A549 (cell line): Measurements from ENCODE around the gene FAM227B. TPM values are rescaled to one million over a fixed set of nuclear protein-coding genes. Genes with fewer than 3 reads are reported as not detected.

ENCODE experiments used
- ATAC-seq, 2 experiments: fragments of 200-7000 bp in 1 of 2; fragments of >200 bp in 1 of 2; cut with Nextera tagmentation in 1 of 2; cut with Tn5 transposase in 1 of 2; 3 replicates each; pipeline versions ENCODE4 v1.8.0 to v1.9.1; 2018 to 2020; ENCODE audit warnings: mild to moderate bottlenecking in 1 of 2, moderate library complexity in 1 of 2
- CTCF ChIA-PET: fragments of 300-600 bp; sonication (Branson Sonifier 250); formaldehyde crosslinking; extraction: SDS; loops from one replicate; lab custom pipeline; 2021; ENCODE audit warnings: antibody characterized with exemption, inconsistent platforms; lab: Yijun Ruan, JAX
- POLR2A ChIA-PET: fragments of 350-600 bp; formaldehyde crosslinking; extraction: SDS; loops from one replicate; lab custom pipeline; 2021; ENCODE audit warnings: antibody characterized with exemption, inconsistent platforms; lab: Yijun Ruan, JAX
- DNase-seq, 2 experiments: peaks; one replicate each; pipeline versions ENCODE4 v3.0.0 to v3.0.0-alpha.2; 2011 to 2016; ENCODE audit warnings: low read depth in 1 of 2, low spot score in 1 of 2
- FAIRE-seq: peaks from 2 replicates; lab custom pipeline; 2011; peaks lifted over from hg19 to GRCh38; lab: Jason Lieb, UNC
- H3K27ac ChIP-seq, 2 experiments: fragments of >200 bp; sonication (Bioruptor Twin); formaldehyde crosslinking; 3 replicates each; pipeline ENCODE4 v1.5.1; 2016 to 2017
- H3K4me1 ChIP-seq: fragments of >200 bp; sonication (Bioruptor Twin); formaldehyde crosslinking; 3 replicates; pipeline ENCODE4 v1.6.1; 2016
- H3K4me2 ChIP-seq: fragments of >200 bp; sonication (Bioruptor Twin); formaldehyde crosslinking; 3 replicates; pipeline ENCODE4 v1.6.1; 2016
- H3K4me3 ChIP-seq: fragments of >200 bp; sonication (Bioruptor Twin); formaldehyde crosslinking; 3 replicates; pipeline ENCODE4 v1.5.1; 2016
- H3K9me3 ChIP-seq: fragments of >200 bp; sonication (Bioruptor Twin); formaldehyde crosslinking; 3 replicates; pipeline ENCODE4 v1.6.1; 2016
- CEBPB ChIP-seq, 2 experiments: fragments of >200 bp in 1 of 2; sonication (Bioruptor Twin) in 1 of 2; formaldehyde crosslinking in 1 of 2; IDR thresholded peaks; 2 replicates each; pipeline ENCODE4 v1.6.1; 2012 to 2016
- EHMT2 ChIP-seq: fragments of 200-600 bp; sonication (generic); IDR thresholded peaks from 2 replicates; pipeline ENCODE4 v1.6.1; 2016; ENCODE audit warnings: antibody characterized with exemption, low read depth, mild to moderate bottlenecking, moderate library complexity
- EP300 ChIP-seq, 2 experiments: fragments of >200 bp; sonication (Bioruptor Twin); formaldehyde crosslinking; IDR thresholded peaks; 2 replicates in 1 of 2; 3 replicates in 1 of 2; pipeline ENCODE4 v1.6.1; 2016 to 2017
- FOXS1 ChIP-seq: fragments of 250-450 bp; sonication (Bioruptor Pico); IDR thresholded peaks from 2 replicates; pipeline ENCODE4 v1.5.0; 2020; ENCODE audit warnings: mild to moderate bottlenecking, moderate library complexity
- GATA3 ChIP-seq: IDR thresholded peaks from 2 replicates; pipeline ENCODE4 v1.6.1; 2012; ENCODE audit warnings: borderline replicate concordance
- HEYL ChIP-seq: fragments of 250-450 bp; sonication (Bioruptor Pico); IDR thresholded peaks from 2 replicates; pipeline ENCODE4 v1.8.0; 2021; ENCODE audit warnings: mild to moderate bottlenecking, moderate library complexity
- HOXA7 ChIP-seq: fragments of 250-450 bp; sonication (Bioruptor Pico); IDR thresholded peaks from 2 replicates; pipeline ENCODE4 v1.5.0; 2020; ENCODE audit warnings: mild to moderate bottlenecking, moderate library complexity
- HOXB13 ChIP-seq: fragments of 250-450 bp; sonication (Bioruptor Pico); IDR thresholded peaks from 2 replicates; pipeline ENCODE4 v1.5.0; 2020; ENCODE audit warnings: low read depth, mild to moderate bottlenecking, moderate library complexity
- HOXB5 ChIP-seq: fragments of 250-450 bp; sonication (Bioruptor Pico); IDR thresholded peaks from 2 replicates; pipeline ENCODE4 v1.5.0; 2020; ENCODE audit warnings: mild to moderate bottlenecking, moderate library complexity
- KDM1A ChIP-seq: fragments of 200-600 bp; sonication (generic); IDR thresholded peaks from 2 replicates; pipeline ENCODE4 v1.6.1; 2016; ENCODE audit warnings: low read depth, mild to moderate bottlenecking
- KDM5A ChIP-seq: fragments of 200-600 bp; sonication (generic); IDR thresholded peaks from 2 replicates; pipeline ENCODE4 v1.6.1; 2016; ENCODE audit warnings: antibody characterized with exemption, mild to moderate bottlenecking
- MAFK ChIP-seq: fragments of 450-650 bp; IDR thresholded peaks from 2 replicates; pipeline ENCODE4 v1.6.1; 2014; ENCODE audit not compliant: partially characterized antibody
- NFE2L2 ChIP-seq: fragments of 150-350 bp; conservative IDR thresholded peaks from 2 replicates; pipeline ENCODE4 v1.6.1; 2014; ENCODE audit warnings: low read length
- NPAS2 ChIP-seq: fragments of 250-450 bp; sonication (Bioruptor Pico); IDR thresholded peaks from 2 replicates; pipeline ENCODE4 v1.8.0; 2022; ENCODE audit warnings: mild to moderate bottlenecking, moderate library complexity, borderline replicate concordance
- POLR2A ChIP-seq: IDR thresholded peaks from 2 replicates; pipeline ENCODE4 v1.6.1; 2012; ENCODE audit warnings: mild to moderate bottlenecking, low read length
- RAD21 ChIP-seq, 2 experiments: fragments of >200 bp in 1 of 2; sonication (Bioruptor Twin) in 1 of 2; formaldehyde crosslinking in 1 of 2; IDR thresholded peaks in 1 of 2; conservative IDR thresholded peaks in 1 of 2; 2 replicates in 1 of 2; 3 replicates in 1 of 2; pipeline ENCODE4 v1.6.1; 2012 to 2018; ENCODE audit warnings: inconsistent platforms in 1 of 2
- SREBF2 ChIP-seq: fragments of 450-650 bp; IDR thresholded peaks from 2 replicates; pipeline ENCODE4 v1.6.1; 2014; ENCODE audit warnings: mild to moderate bottlenecking, moderate library complexity
- TFCP2L1 ChIP-seq: fragments of 250-450 bp; sonication (Bioruptor Pico); IDR thresholded peaks from 2 replicates; pipeline ENCODE4 v1.5.0; 2021; ENCODE audit warnings: mild to moderate bottlenecking
- TP53 ChIP-seq: fragments of 250-450 bp; sonication (Bioruptor Pico); IDR thresholded peaks from 2 replicates; pipeline ENCODE4 v1.5.0; 2021; ENCODE audit warnings: mild to moderate bottlenecking, moderate library complexity
- ZFP36 ChIP-seq: fragments of 450-650 bp; IDR thresholded peaks from 2 replicates; pipeline ENCODE4 v1.6.1; 2014; ENCODE audit warnings: borderline replicate concordance; ENCODE audit not compliant: partially characterized antibody
- ZSCAN20 ChIP-seq: fragments of 250-450 bp; sonication (Bioruptor Pico); IDR thresholded peaks from 2 replicates; pipeline ENCODE4 v1.8.0; 2022; ENCODE audit warnings: mild to moderate bottlenecking, moderate library complexity
- WGBS: methylation state at CpG from one replicate; pipeline ENCODE4 v1.1.6; 2017; ENCODE audit errors: missing lambda C conversion rate; 5-methylcytosine and 5-hydroxymethylcytosine counted together
- polyA plus RNA-seq, 4 experiments: library from polyadenylated mRNA; depleted of rRNA in 3 of 4; stranded (reverse); fragments of >200 nt; fragmentation: RNase III in 1 of 4; extraction: RNeasy Plus Mini Kit Qiagen cat#74134 plus additional on column Dnase treatment in 1 of 4; gene quantifications; 2 replicates in 3 of 4; 3 replicates in 1 of 4; pipeline ENCODE4 v1.2.3, GENCODE V29; 2011 to 2017
- TF ChIP-seq, protein P1 (sequence below): IDR thresholded peaks from 2 replicates; pipeline ENCODE4 v1.6.1; 2012; ENCODE audit warnings: low read depth, borderline replicate concordance
- TF ChIP-seq, protein P2 (sequence below): fragments of 200-600 bp; sonication (generic); IDR thresholded peaks from 2 replicates; pipeline ENCODE4 v1.6.1; 2016; ENCODE audit warnings: antibody characterized with exemption, mild to moderate bottlenecking, moderate library complexity
- TF ChIP-seq, protein P3 (sequence below): fragments of 450-650 bp; IDR thresholded peaks from 2 replicates; pipeline ENCODE4 v1.6.1; 2014; ENCODE audit warnings: antibody characterized with exemption
- TF ChIP-seq, protein P4 (sequence below): fragments of 250-450 bp; sonication (Bioruptor Pico); IDR thresholded peaks from 2 replicates; pipeline ENCODE4 v1.5.0; 2021; ENCODE audit warnings: mild to moderate bottlenecking, moderate library complexity, borderline replicate concordance

FAM227B gene
- polyA plus RNA-seq, 2 of the 4 experiments (the other 2 are of a cell fraction) = 1.9 to 3.7 TPM

DNA sequence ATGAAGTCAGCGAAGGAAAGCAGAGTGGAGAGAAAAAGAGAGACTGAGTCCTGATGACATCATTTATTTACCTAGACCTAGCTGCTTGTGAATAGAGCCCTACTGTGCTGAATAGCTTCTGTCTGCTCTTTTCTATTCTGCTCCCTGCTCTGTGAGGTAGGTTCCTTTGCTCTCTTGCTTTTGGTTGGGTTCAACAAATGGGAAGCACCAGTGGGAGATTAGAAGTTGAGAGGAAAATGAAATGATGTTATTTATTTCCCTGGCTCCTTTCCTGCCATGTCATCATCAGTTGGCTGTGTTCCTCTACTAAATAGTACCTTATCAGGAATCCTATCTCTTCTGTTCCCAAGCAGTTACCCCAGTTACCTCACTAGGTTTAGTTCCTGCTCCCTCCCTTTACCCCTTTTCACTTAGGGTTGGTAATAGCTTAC is 23.8 kb upstream of the FAM227B start:
- TF ChIP-seq CEBPB (IDR thresholded peaks at IDR 0.05) (no peak), ZSCAN20 (CRISPR knock-in tag) (no peak), FOXS1 (CRISPR knock-in tag) (no peak), EHMT2 (no peak), KDM1A (no peak)
- WGBS = 96% methylated on average over 1 of the region's 1 CpG
- CTCF ChIA-PET = interaction anchor here (1.0 kb wide), 1 partner anchor 9 kb away, joined by 3 read pairs; no protein-coding TSS in a partner anchor
- Histone ChIP-seq H3K4me2 (no peak overlapping the region), H3K4me3 (no peak overlapping the region), H3K27ac (no peak overlapping the region), H3K4me1 (no peaks in the 10 kb centered on the region), H3K9me3 (no peaks in the 10 kb centered on the region)
- FAIRE-seq (no peak), ATAC-seq (no peak), DNase-seq (no peak)
- POLR2A ChIA-PET = no interaction called here

DNA sequence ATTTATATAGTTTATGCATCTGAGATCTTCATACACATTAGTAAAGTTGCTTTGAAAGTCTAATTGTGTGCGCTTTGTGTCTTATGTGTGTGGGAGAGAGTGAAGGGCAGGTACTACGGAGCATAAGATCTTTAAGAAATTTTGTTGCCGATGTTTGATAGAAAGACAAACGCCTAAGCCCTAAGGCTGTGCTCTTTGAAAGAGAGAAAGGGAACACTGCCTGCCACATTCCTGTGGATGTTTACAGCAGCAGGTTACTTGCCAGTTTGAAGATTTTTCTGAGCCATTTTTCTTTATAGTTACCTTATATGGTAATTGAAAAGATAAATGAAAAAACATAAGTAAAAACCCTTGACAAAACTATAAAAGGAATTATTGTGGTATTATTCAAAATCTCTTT is 17.2 kb upstream of the FAM227B start:
- H3K9me3 ChIP-seq = no peaks in the 10 kb centered on the region
- ATAC-seq (no peak), DNase-seq (no peak), FAIRE-seq (no peak)
- H3K27ac ChIP-seq = no peak overlapping the region
- ChIA-PET CTCF (no interaction called here), POLR2A (no interaction called here)
- H3K4me2 ChIP-seq = no peak overlapping the region
- WGBS = 92% methylated on average over 4 of the region's 4 CpGs
- no peaks in the 10 kb centered on the region for H3K4me1 ChIP-seq
- TF ChIP-seq, protein P1, sequence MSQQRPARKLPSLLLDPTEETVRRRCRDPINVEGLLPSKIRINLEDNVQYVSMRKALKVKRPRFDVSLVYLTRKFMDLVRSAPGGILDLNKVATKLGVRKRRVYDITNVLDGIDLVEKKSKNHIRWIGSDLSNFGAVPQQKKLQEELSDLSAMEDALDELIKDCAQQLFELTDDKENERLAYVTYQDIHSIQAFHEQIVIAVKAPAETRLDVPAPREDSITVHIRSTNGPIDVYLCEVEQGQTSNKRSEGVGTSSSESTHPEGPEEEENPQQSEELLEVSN = no peak
- no peak for TF ChIP-seq NFE2L2
- H3K4me3 ChIP-seq = no peak overlapping the region

DNA sequence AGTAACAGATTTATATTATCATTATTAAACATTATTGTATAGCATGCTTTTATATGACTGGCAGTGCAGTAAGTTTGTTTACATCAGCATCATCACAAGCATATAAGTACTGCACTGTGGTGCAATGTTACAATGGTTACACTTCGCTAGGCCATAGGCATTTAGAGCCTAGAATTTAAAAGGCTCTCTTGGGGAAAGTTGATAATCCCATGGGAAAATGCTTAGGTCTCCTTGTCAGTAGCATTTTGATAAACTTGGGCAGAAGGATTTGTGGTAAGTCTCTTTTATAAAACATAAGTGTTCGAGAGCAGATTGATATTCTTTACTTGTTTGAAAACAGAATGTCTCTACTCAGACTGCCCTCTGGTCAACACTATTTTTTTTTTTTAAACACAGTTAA is 7.8 kb upstream of the FAM227B start:
- Histone ChIP-seq H3K27ac (peak overlapping the region in 1 of 2 experiments; percentile 56; a peak in 2 of 6 replicates), H3K4me3 (no peak overlapping the region), H3K4me2 (no peak overlapping the region; the same call in 2 of the 3 replicates), H3K9me3 (peaks cover 11% of the 10 kb centered on the region), H3K4me1 (peaks cover 18% of the 10 kb centered on the region)
- ATAC-seq = no peak
- 95% methylated on average over 2 of the region's 2 CpGs for WGBS
- ChIA-PET CTCF (interaction anchor here (1.2 kb wide), 1 partner anchor 11 kb away, joined by 3 read pairs; no protein-coding TSS in a partner anchor), POLR2A (no interaction called here)
- no peak for FAIRE-seq
- DNase-seq = no peak
- no peak for TF ChIP-seq RAD21 (conservative IDR thresholded peaks at IDR 0.05 in 1 of 2, IDR thresholded peaks at IDR 0.05 in 1 of 2)
- no peak for TF ChIP-seq HEYL (CRISPR knock-in tag)
- TF ChIP-seq SREBF2 = no peak
- no peak for TF ChIP-seq KDM1A
- no peak for TF ChIP-seq HOXA7 (CRISPR knock-in tag)
- TF ChIP-seq EP300 (IDR thresholded peaks at IDR 0.05) = no peak
- TF ChIP-seq, protein P2, sequence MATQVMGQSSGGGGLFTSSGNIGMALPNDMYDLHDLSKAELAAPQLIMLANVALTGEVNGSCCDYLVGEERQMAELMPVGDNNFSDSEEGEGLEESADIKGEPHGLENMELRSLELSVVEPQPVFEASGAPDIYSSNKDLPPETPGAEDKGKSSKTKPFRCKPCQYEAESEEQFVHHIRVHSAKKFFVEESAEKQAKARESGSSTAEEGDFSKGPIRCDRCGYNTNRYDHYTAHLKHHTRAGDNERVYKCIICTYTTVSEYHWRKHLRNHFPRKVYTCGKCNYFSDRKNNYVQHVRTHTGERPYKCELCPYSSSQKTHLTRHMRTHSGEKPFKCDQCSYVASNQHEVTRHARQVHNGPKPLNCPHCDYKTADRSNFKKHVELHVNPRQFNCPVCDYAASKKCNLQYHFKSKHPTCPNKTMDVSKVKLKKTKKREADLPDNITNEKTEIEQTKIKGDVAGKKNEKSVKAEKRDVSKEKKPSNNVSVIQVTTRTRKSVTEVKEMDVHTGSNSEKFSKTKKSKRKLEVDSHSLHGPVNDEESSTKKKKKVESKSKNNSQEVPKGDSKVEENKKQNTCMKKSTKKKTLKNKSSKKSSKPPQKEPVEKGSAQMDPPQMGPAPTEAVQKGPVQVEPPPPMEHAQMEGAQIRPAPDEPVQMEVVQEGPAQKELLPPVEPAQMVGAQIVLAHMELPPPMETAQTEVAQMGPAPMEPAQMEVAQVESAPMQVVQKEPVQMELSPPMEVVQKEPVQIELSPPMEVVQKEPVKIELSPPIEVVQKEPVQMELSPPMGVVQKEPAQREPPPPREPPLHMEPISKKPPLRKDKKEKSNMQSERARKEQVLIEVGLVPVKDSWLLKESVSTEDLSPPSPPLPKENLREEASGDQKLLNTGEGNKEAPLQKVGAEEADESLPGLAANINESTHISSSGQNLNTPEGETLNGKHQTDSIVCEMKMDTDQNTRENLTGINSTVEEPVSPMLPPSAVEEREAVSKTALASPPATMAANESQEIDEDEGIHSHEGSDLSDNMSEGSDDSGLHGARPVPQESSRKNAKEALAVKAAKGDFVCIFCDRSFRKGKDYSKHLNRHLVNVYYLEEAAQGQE = no peak
- TF ChIP-seq FOXS1 (CRISPR knock-in tag) = no peak

DNA sequence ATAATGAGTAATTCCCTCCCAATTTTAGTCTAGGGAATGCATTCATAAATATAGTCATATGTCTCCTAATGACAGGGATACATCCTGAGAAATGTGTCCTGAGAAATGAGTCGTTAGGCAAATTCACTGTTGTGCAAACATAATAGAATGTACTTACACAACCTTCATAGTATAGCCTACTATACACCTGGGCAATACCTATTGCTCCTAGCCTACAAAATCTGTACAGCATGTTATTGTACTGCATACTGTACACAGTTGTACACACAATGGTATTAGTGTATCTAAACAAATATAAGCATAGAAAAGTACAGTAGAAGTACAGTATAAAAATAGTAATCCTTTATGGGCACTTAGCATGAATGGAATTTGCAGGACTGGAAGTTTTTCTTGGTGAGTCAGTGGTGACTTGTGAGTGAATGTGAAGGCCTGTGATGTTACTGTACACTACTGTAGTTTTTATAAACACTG is 6.8 kb upstream of the FAM227B start:
- DNase-seq (peak; percentile 2 to 53), ATAC-seq (peak; percentile 80 to 88), FAIRE-seq (no peak)
- POLR2A ChIA-PET = no interaction called here
- CTCF ChIA-PET = no interaction called here
- Histone ChIP-seq H3K27ac (peak overlapping the region; percentile 13 to 31; a peak in 1 of 6 replicates), H3K4me2 (peak overlapping the region; percentile 45), H3K9me3 (peaks cover 11% of the 10 kb centered on the region), H3K4me3 (no peak overlapping the region), H3K4me1 (peaks cover 18% of the 10 kb centered on the region)
- WGBS = 6% methylated on average over 1 of the region's 1 CpG
- TF ChIP-seq TP53 (CRISPR knock-in tag) (no peak), HOXB5 (CRISPR knock-in tag) (no peak), FOXS1 (CRISPR knock-in tag) (no peak), GATA3 (no peak), MAFK (peak; percentile 9), ZFP36 (no peak), TFCP2L1 (no peak), HOXB13 (CRISPR knock-in tag) (no peak), POLR2A (no peak), KDM5A (no peak), NPAS2 (CRISPR knock-in tag) (no peak), CEBPB (IDR thresholded peaks at IDR 0.05) (peak in 1 of 2 experiments; percentile 24; a peak in 1 of 4 replicates)
- TF ChIP-seq, protein P3, sequence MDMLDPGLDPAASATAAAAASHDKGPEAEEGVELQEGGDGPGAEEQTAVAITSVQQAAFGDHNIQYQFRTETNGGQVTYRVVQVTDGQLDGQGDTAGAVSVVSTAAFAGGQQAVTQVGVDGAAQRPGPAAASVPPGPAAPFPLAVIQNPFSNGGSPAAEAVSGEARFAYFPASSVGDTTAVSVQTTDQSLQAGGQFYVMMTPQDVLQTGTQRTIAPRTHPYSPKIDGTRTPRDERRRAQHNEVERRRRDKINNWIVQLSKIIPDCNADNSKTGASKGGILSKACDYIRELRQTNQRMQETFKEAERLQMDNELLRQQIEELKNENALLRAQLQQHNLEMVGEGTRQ = no peak
- TF ChIP-seq, protein P4, sequence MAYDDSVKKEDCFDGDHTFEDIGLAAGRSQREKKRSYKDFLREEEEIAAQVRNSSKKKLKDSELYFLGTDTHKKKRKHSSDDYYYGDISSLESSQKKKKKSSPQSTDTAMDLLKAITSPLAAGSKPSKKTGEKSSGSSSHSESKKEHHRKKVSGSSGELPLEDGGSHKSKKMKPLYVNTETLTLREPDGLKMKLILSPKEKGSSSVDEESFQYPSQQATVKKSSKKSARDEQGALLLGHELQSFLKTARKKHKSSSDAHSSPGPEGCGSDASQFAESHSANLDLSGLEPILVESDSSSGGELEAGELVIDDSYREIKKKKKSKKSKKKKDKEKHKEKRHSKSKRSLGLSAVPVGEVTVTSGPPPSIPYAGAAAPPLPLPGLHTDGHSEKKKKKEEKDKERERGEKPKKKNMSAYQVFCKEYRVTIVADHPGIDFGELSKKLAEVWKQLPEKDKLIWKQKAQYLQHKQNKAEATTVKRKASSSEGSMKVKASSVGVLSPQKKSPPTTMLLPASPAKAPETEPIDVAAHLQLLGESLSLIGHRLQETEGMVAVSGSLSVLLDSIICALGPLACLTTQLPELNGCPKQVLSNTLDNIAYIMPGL (CRISPR knock-in tag) = no peak
